GM21825 (cell line): ENCODE data around the gene SMC1A.
"Not testable (repeated sequence)": the region's sequence is repeated elsewhere in the genome, so short reads cannot be mapped to it uniquely, and the experiment has no call there.

Experiments
- ATAC-seq: cut with Tn5 transposase; IDR thresholded peaks from one replicate; pipeline ENCODE4 v1.9.1; 2021; ENCODE audit warnings: mild to moderate bottlenecking, moderate library complexity; ENCODE audit not compliant: unreplicated experiment

Gene SMC1A

DNA sequence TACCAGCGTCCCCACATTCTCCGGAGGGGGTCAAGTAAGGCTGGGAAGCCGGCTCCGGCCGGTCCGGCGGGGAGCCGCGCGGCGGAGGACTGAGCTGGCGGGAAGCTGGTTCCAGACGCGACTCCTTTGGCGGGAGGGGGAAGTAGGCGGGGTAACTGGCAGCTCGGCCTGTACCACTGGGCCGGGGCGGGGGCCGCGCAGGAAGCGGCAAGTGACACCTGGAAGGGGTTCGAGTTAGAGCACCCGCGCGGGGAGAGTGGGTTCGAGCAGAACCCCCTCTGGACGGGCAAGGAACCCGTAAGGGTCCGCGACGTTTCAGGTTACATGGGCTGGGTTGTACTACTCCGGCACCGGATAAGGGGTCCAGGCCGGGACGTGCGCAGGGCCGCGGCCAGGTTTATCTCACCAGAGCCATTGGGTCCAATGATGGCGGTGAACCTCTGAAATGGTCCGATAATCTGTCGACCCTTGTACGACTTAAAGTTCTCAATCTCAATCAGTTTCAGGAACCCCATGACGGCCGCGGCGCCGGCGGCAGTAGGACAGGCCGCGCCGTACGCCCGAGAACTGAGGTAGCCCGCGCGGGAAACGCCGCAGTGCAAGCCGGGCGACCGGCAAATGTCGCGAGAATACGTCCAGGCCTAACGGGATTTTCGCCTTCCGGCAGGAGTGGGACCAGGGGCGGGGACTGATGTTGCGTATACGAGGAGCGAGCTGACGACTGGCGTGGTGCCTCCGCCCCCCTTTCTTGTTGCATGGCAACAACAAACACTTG, at the start of gene SMC1A:
SMC1A (minus strand) TSS at position 569 of the 775 bp plus-strand sequence; CDS start at position 515, 54 bp downstream.
- peak; percentile 93 for ATAC-seq

DNA sequence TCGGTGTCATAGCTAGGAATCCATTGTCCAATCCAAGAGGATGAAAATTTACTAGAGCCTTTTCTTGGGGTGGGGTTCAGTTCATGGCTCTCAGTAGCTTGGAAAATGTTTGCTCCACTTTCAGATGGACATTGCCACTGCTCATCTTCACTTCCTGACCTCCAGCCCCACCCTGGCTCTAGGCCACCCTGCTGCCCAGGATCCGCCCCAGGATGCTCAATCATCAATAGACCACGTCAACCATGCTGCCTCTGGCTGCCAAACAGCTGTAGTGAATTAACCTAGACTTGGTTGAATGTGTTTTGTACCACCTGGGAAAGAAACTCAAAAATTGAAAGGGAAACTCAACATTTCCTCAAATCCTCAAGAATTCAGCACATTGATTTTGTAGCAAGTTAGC, 48.9 kb upstream of the SMC1A start:
- ATAC-seq, result no peak

DNA sequence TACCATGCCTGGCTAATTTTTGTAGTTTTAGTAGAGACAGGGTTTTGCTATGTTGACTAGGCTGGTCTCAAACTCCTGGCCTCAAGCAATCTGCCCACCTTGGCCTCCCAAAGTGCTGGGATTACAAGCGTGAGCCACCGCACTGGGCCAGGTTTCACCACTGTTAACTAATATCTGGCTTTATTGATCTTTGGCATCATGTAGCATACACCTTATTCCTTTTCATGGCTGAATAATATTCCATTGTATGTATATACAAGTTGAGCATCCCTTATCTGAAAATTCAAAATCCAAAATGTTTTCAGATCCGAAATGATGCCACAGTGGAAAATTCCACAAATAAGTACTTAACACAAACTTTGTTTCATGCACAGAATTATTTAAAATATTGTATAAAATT, 46.2 kb upstream of the SMC1A start:
- ATAC-seq, result not testable (repeated sequence)

DNA sequence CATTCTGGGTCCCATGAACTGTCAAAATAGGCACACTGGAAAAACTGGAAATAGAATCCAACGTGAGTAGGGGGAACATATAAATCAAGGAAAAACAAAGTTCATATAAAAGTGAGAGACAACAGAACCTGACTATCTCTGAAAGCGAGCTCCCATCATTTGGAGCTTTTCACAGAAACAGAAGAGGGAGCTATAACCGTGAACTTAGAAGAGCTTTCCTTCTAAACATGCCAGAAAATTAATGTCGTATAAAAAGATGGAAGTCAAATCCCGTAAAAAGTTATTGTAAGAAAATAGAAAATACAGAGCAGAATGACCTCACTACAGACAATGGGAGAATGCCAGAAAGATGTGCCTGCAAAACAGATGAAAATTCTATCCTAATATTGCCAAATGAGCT, 35.6 kb upstream of the SMC1A start:
- no peak for ATAC-seq

DNA sequence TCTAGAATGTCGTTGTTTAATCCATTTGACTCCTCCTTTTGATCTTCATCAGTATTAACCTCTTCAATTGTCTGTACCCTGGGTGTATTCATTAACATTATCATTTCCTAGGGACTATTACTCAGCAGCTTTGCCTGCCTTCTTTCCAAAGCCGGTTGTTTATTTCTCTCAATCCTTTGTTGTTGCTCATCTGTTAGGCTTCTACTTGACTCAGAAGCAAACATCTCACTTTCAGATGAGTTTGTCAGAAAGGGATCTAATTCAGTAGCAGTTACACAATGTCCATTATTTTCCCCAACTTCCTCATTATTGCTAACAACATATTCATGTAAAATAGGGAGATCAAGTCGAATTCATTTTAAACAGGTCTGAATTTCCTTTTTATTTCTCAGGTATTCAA, 33.8 kb upstream of the SMC1A start:
- ATAC-seq, result no peak

DNA sequence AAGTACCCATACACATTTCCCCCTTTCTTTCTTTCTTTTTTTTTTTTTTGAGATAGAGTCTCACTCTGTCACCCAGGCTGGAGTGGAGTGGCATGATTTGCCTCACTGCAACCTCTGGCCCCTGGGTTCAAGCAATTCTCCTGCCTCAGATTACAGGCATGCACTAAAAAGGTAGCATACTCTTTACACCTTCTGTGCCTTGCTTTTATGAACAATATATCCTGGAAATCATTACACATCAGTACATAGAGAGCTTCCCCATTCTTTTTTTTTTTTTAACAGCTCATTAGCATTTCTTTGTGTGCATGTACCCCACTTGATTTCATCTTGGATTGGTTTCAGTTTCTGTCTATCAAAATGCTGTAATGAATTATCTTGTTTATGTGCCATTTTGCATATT, 30.4 kb upstream of the SMC1A start:
- no peak for ATAC-seq

DNA sequence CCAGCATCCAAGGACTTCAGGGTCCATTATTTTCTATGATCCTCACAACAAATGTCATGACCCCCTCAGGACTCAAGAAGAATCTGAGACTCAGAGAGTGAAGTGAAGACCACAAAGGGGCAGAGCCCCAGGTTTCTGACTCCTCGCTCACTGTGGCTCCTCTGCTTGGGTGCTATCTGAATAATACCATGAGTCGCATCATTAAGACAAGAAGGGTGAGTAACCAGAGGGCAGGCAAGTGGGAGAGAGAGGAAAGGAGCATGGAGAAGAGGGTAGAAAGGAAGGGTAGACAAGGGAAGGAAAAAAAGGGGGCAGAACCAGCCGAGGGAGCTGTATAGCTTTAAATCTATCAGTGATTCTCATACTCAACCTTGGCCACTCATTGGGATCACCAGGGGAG, 27.2 kb upstream of the SMC1A start:
- ATAC-seq, result no peak

DNA sequence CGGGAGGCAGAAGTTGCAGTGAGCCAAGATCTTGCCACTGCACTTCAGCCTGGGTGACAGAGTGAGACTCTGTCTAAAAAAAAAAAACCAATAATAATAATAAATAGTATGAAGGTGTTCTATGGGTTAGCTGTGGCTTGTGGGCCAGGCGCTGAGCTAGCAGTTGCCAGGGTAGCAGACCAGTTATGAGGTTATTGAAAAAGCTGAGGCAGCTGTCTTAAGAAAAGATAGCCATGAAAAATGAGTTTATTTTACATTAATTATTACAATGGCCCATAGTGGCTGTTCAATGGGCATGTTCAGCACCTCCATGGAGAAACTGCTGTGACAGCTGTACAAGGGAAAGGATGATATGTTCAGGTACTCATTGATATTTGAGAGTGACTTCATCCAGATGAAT, 25.0 kb upstream of the SMC1A start:
- ATAC-seq, result no peak

DNA sequence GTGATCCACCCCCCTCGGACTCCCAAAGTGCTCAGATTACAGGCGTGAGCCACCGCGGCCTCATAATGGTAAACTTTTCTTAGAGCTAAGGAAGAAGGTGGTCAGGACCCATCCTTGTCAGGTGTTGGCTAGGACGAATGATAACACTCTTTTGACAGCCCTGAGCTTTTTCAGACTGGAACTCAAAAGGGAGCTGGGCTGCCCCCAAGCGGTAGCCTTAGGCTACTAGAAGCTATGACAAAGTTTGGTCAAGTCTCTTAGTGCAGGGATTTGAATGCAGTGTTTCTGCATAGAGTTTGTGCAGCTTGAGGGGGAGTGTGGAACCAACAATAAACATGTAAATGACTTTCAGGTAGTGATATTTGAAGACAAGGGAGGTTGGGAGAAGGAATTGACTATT, 23.5 kb upstream of the SMC1A start:
- ATAC-seq, result no peak

DNA sequence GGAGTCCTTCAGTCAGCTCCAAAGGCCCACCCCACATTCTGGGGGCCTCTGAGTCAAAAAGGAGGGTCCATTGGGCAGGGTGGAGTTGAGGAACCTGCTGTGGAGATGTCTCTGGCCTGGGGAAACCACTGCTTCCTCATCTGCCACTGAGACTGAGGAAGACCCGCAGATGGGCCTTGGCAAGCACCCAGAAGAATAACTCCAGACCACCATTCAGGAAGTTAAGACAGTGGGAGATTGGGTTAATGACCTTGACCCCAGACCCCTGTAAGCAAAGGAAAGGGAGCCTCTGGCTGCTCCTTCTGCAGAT, 19.8 kb upstream of the SMC1A start:
- no peak for ATAC-seq

DNA sequence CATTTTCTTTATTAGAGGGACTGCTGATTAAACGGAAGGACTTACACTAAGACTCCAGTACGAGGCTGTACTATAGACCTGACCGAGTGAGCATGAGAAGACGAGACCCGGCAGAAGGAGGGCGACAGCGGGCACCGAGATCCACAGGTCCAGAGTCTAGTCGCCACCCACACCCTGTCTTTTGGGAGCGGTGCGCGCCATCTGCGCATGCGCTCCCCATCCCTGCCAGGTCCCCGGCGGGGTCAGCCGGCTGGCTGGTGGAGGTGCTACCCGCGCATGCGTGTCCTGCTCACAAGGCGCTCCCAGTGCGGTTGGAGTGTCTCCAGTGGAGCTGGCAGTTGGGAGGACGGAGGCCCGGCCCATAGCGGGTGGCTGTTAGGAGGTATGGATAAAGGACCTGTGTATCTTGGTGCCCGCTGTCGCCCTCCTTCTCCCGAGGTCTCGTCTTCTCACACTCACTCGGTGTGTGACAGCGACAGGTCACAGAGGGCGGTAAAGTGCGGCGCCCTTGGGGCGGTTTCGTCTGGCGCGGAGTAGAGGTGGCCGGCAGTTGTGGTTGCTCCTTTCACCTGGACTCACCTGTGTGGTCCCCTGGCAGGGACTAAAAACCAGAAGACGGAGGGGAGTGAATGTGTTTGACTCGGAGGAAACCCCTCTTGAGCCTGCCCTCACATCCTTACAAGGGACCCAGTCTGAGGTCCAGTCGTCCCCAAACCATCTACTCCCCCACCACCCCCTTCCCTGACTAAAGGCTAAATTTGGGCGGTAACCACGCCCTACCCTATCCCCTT, 19.3 kb upstream of the SMC1A start:
- ATAC-seq, result peak; percentile 73

DNA sequence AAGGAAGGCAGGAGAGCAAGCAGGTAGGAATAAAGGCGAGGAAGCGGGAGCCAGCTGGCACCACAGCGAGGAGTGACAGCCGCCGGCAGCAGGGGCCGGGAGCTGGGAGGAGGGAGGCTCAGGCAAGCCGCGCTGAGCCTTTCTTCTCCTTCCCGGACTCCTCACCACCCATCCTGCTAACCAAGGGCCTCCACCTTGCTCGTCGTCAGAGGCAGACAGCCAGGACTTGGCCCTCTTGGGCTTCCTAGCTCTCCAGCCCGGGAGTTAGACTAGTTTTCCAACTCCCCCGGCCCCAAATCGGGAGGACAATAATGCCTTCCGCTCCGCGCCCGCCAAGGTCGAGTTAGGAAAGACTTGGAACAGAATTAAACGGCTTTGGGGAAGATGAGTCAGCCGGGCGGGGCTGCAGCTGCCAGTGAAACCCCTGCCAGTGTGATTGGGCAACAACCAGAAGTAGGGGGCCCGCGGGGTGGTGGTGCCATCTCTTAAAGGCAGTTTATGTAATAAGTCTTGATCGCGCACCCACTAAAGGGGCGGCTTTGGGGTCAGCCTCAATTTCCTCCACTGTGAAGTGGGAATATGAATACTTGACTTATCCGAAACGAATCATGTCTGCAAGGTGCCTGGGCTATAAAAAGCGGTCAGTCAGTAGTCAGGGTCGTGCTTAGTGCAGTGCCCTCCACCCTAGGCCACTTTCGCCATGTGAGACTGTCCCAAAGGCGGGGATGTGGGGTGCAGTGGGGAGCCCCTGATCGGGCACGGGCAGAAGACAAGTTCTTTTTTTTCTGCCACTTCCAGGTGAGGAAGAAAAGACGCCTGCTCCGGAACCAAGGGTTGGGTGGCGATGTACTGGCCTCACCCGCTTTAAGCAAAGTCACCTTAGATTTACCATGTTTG, 18.4 kb upstream of the SMC1A start:
- no peak for ATAC-seq

DNA sequence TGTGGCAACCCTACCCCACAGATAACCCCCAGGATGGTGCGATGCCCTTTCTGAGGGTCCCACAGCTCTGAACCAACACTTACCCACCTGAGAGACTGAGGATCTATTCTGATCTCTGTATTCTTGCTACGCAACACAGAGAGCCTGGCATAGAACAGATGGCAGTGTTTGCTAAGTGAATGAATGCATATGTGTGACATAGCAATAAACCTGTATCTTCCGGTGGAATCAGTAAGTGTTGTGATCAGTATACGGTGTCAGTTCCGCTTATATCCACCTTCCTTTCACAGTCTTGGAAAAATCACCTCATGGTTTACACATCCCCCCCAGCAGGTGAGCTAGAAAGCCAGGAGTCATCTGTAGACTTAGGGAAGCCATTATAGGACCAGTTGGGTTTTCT, 17.6 kb upstream of the SMC1A start:
- ATAC-seq, result no peak

DNA sequence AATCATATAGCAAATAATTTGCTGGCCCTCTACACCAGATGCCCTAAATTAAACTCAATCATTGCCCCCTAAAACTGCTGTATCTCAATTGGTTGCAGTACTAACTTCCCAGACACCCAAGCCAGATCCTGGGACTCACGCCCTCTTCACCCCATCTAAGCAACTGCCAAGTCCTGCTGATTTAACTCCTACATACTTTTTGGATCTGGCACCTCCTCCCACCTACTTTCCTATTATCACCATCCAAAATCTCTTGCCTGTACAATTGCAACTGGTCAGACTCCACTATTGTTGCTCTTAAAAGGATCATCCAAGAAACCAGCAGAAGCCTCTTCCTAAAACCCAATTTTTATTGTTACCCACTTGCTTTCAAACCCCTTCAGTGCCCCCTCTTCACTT, 16.4 kb upstream of the SMC1A start:
- no peak for ATAC-seq

DNA sequence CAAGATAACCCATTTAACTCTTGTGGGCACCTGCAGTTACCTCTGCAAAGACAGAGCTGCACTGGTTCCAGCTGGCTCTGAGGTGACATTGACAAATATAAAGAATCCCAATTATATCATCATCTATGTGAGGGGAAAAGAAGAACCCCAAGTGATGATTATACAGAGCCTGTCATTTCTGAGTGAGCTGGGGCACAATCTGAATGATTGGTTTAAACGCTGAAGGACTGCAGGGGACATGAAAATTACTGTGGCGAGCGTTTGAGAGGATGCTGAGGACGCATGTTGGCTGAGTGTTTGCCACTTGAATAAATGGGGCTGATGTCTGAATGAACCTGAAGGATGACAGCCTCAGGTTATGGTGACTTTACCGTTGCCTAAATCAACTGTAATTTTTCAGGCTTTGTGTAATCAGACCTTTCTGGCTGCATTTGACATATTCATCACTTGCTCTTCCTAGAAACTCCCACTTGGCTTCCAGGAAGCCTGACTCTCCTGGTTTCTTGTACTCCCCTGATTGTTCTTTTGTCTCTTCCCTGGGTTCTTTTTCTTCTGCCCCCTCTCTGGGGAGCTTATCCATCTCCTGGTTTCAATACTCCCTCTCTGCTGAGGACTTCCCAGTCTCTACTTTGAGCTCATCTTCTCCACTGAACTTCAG, 15.8 kb upstream of the SMC1A start:
- ATAC-seq, result no peak

DNA sequence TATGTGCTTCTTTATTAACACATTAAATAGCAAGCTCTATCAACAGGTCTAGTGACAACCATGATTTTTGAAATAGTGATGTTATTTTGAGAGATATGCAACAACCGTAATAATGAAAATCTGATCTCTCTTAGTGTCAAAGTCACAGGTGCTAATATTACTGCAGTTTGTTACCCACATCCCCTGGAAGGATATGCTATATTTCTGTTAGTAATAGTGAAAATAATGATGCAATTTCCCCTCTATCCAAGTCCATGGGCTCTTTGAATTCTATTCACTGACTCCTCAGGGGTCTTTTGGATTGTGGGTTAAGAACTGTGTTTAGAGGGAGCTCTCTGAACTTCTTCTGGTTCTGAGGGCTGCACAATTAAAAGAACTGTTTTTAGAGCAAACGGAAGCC, 14.8 kb upstream of the SMC1A start:
- ATAC-seq, result no peak

DNA sequence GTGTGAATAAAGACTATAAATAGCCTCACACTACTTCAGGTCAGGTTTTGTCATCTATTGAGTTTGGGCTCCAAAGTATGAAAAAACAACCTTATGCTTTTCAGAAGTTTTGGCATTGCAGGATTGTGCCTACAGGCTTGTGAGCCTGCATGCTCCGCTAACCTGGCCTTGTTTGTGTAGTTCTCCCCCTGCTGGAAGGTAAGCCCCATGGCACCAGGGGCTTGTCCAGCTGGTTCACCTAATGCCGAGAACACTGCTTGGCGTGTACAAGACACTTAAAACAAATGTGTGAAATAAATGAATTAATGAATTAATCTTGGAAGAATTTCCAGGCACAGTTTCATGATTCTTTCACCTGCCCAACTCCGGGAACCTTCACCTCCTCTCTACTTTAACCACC, 13.5 kb upstream of the SMC1A start:
- peak; percentile 67 for ATAC-seq

DNA sequence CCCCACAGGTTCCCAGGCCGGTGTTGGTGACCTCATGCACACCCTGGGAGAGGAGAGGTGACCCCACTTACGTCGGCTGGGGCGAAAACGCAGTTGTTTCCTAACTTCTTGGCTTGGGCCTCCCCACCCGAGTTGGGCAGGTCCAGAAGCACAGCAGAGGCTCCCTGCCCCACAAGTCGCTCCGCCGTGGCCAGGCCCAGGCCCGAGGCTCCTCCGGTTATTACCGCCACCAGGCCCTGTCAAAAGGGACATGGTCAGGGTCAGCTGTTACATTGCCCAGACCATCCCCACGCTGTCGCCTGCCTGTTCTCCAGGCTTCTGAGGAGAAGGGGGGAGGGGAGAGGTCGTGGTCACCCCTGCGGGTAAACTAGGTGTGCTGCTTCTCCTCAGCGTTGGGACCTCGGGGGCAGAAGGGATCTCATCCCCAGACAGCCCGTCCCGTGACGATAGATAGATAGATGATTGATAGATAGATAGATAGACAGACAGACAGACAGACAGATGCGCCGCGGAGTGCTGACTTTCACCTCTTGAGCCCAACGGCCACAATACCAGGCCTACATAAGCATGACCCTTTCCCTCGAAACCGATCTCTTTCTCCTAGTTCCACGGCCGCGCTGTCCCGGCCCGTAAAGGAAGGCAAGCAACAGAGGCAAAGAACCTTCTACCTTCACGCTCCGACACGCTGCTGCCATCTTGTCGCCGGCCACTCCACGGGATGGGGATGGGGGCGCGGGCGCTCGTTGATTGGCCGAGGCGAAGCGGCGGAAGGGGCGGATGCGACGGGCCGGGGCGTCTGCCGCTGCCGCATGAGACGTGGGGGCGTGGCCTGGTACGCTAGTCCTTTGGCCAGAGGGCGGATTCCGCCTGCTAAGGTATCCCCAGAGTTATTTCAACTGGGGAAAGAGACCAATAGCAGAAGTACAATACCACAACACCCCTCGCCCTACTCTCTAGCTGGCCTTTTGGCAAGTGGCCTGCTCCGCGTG, 11.5 kb upstream of the SMC1A start, which contains the start of gene HSD17B10:
HSD17B10 (minus strand) TSS at position 720 of the 989 bp plus-strand sequence; CDS start at position 695, 25 bp downstream.
- peak; percentile 91 for ATAC-seq

DNA sequence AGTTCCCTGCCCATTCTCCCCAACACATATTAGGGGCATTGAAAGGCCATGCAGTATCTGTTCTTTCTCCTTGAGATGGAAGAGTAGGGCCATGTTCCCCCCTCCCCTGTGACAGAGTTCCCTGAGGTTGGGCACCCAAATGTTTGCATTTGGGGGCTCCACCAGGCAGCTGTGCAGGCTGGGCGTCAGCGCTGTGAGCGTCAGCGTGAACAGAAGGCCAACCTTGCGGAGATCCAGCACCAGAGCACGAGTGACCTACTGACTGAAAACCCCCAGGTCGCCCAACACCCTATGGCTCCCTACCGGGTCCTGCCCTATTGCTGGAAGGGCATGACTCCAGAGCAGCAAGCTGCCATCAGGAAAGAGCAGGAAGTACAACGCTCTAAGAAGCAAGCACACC, 7.8 kb upstream of the SMC1A start:
- ATAC-seq, result no peak

DNA sequence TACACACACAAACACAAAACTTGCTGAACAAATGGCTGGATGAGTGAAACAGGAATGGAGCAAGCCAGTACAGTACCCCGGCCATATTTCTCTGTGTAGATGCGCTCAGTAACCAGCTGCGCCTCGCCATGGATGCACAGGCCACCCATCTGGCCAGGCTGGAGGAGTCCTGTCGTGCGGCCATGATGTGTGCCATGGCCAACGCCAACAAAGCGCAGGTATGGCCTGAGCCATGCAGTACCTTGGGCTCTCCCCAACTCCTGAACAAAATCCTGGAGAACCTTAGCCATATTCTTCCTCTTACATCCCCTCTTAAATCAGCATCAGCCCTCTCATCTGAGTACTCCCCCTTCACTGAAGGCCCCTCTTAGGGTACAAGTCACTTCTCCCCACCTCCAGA, 7.3 kb upstream of the SMC1A start:
- no peak for ATAC-seq
